Adrenal gland (tissue), 12 donors: ENCODE measurements around the gene UBE2H. TPM values are rescaled to one million over a fixed set of nuclear protein-coding genes. Genes with fewer than 3 reads are reported as not detected.
"Not testable (repeated sequence)": the region's sequence is repeated elsewhere in the genome, so short reads cannot be mapped to it uniquely, and the experiment has no call there.

ENCODE experiments used
- DNase-seq, 7 donors: peaks; one replicate each; pipeline ENCODE4 v3.0.0-alpha.2; 2019 to 2020
- H3K27ac ChIP-seq, 5 donors: fragments of 200-600 bp; sonication (generic) in 4 of 5; 1 replicate in 3 of 5; 2 replicates in 2 of 5; pipeline versions ENCODE4 v1.5.1 to v1.8.0; 2016 to 2020; ENCODE audit warnings: mild to moderate bottlenecking in 1 of 5
- H3K27me3 ChIP-seq: fragments of 200-600 bp; 2 replicates; pipeline ENCODE4 v1.8.0; 2021
- H3K36me3 ChIP-seq, 2 donors: fragments of 200-600 bp; replicated peaks in 1 of 2; 1 replicate in 1 of 2; 2 replicates in 1 of 2; pipeline versions ENCODE4 v1.5.1 to v1.8.0; 2018 to 2022
- H3K4me1 ChIP-seq, 2 donors: fragments of 200-600 bp; replicated peaks in 1 of 2; 1 replicate in 1 of 2; 2 replicates in 1 of 2; pipeline versions ENCODE4 v1.5.1 to v1.8.0; 2018 to 2021
- H3K4me3 ChIP-seq, 4 donors: fragments of 200-600 bp; sonication (generic) in 3 of 4; one replicate each; pipeline ENCODE4 v1.5.1; 2016 to 2018
- H3K9me3 ChIP-seq, 3 donors: fragments of 200-600 bp; sonication (generic) in 1 of 3; replicated peaks in 1 of 3; 1 replicate in 2 of 3; 2 replicates in 1 of 3; pipeline versions ENCODE4 v1.5.1 to v1.8.0; 2016 to 2021
- POLR2A ChIP-seq, 2 donors: fragments of 450-650 bp; IDR thresholded peaks; one replicate each; pipeline ENCODE4 v1.6.1; 2017; ENCODE audit warnings: antibody characterized with exemption in 2 of 2, mild to moderate bottlenecking in 2 of 2, moderate library complexity in 1 of 2
- WGBS, 4 donors: extraction: QIAGEN DNeasy Blood & Tissue Kit in 2 of 4; methylation state at CpG; one replicate each; pipeline versions ENCODE4 v1.1.5 to v1.1.7; 2013 to 2017; 5-methylcytosine and 5-hydroxymethylcytosine counted together
- intact Hi-C, 2 donors: fragments of 100-400 bp; cut with DNase I; formaldehyde crosslinking; loops; one replicate each; pipeline versions ENCODE4 v1.14.1 to v1.15.0; 2022 to 2023
- polyA plus RNA-seq, 3 donors: library from polyadenylated mRNA; stranded (reverse); fragments of 200-250 nt in 2 of 3; fragments of 350-450 nt in 1 of 3; fragmentation: Illumina TruSeq in 1 of 3; extraction: RNeasy Lipid Tissue Mini Kit (QIAGEN cat#74804) in 1 of 3; gene quantifications; one replicate each; pipeline ENCODE4 v1.2.3, GENCODE V29; 2013 to 2014
- total RNA-seq, 9 donors: library from RNA; depleted of rRNA in 4 of 9; stranded (reverse); fragments of >200 nt in 4 of 9; fragments of 120-200 nt in 1 of 9; fragmentation: NEBNext Ultra II Directional in 1 of 9; extraction: Animal tissue kit (Norgen Biotek cat#: 25700) in 1 of 9; gene quantifications; one replicate each; pipeline versions ENCODE4 v1.1.0 to v1.2.4, GENCODE V29; 2013 to 2023
- TF ChIP-seq, protein P1 (sequence below), 6 experiments: fragments of 450-650 bp in 4 of 6; fragments of 200-600 bp in 2 of 6; sonication (generic) in 1 of 6; IDR thresholded peaks; 1 replicate in 5 of 6; 2 replicates in 1 of 6; pipeline versions ENCODE4 v1.5.1 to v1.8.0; 2016 to 2021; ENCODE audit warnings: antibody characterized with exemption in 6 of 6, mild to moderate bottlenecking in 2 of 6, moderate library complexity in 1 of 6
- donor health status: healthy with polysubstance abuse.
- donor health status: Bipolar disorder and iron deficiency.
- donor health status: DM: yes; HTN: yes; CAD: no.
- donor health status: DM: no; HTN: no; CAD: no.
- donor health status: DM: no; HTN: no; CAD: no.
- donor health status: DM: yes; HTN: yes; CAD: no.

UBE2H gene
- total and polyA plus RNA-seq, 12 donors: 48.3 to 392 (median 143) TPM

DNA sequence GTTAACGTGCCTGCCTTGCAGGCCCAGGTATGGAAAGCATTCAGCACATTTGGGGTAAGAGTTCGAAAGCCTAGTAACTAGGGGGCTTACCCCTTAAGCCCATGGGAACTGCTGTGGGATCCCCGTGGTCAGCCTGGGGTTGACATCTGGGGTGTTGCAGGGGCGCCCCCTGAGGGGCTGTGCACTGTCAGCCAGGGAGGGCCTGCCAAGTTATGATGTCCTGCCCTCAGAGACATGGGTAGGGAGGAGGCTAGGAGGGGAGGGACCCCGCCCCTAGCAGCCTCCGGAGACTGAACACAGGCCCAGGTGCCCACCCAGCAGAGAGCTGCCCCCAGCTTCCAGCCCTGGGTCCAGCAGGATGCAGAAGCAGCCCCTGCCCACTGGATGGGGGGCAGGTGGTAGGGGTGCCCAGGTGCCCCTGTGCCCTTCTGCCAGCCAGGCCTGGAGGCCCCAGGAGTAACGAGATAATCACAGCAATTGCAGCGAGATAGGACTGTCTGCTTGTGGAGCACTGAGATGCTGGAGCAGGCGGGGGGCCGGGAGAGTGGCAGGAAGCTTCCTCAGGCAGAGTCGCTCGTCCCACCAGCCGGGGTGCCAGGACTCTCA is 153.3 kb downstream of the UBE2H start:
- WGBS, 4 donors: 64 to 85% (median 79%) methylated on average over 4 to 13 of the region's 13 CpGs
- no peaks in the 10 kb centered on the region for H3K9me3 ChIP-seq
- intact Hi-C loops: no loop called here
- H3K36me3 ChIP-seq: no peaks in the 10 kb centered on the region
- DNase-seq: no peak
- H3K27ac ChIP-seq: no peak overlapping the region
- no peak overlapping the region for H3K4me3 ChIP-seq
- H3K27me3 ChIP-seq: no peaks in the 10 kb centered on the region
- no peak for TF ChIP-seq POLR2A (IDR thresholded peaks at IDR 0.05)
- TF ChIP-seq, protein P1, sequence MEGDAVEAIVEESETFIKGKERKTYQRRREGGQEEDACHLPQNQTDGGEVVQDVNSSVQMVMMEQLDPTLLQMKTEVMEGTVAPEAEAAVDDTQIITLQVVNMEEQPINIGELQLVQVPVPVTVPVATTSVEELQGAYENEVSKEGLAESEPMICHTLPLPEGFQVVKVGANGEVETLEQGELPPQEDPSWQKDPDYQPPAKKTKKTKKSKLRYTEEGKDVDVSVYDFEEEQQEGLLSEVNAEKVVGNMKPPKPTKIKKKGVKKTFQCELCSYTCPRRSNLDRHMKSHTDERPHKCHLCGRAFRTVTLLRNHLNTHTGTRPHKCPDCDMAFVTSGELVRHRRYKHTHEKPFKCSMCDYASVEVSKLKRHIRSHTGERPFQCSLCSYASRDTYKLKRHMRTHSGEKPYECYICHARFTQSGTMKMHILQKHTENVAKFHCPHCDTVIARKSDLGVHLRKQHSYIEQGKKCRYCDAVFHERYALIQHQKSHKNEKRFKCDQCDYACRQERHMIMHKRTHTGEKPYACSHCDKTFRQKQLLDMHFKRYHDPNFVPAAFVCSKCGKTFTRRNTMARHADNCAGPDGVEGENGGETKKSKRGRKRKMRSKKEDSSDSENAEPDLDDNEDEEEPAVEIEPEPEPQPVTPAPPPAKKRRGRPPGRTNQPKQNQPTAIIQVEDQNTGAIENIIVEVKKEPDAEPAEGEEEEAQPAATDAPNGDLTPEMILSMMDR (IDR thresholded peaks at IDR 0.05): no peak
- H3K4me1 ChIP-seq: no peaks in the 10 kb centered on the region

DNA sequence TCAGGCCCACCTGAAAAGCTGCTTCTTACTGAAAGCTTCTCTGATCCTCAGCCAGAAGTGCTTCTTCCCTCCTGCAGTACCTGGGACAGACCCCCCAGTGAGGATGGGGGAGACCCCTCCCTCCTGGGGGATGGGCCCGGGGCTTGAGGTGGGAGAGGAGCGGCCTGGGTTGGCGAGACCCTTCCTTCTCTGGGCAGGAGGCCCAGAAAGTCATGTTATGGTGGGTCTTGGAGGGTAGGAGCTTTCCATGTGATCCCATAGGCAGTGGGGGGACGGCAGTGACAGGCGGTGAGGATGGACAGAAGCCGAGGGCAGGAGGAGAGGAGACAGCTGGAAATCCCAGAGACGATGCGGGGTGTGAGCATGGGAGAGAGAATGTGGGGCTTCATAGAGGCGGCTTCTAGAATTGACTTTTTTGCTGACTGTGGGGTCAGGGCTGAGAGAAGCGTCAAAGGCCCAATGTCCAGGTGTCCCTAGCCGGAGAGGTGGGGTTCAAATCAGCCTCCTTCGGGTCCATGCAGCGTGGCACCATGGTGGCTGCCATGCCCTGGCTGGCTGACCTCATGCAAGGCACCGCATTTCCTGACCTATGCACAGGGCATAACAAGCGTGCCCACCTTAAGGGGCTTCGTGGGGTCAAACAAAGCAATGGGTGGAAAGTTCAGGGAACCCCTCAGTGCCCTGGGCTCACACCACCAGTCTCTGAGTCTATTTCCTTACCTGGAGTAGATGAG is 154.0 kb downstream of the UBE2H start:
- intact Hi-C loops: no loop called here
- Histone ChIP-seq H3K4me1 (no peaks in the 10 kb centered on the region), H3K9me3 (no peaks in the 10 kb centered on the region), H3K27ac (no peak overlapping the region), H3K4me3 (no peak overlapping the region), H3K36me3 (no peaks in the 10 kb centered on the region), H3K27me3 (no peaks in the 10 kb centered on the region)
- DNase-seq: no peak
- WGBS, 4 donors: 88 to 95% (median 90%) methylated on average over 15 to 16 of the region's 16 CpGs
- TF ChIP-seq, protein P1 (IDR thresholded peaks at IDR 0.05): no peak
- TF ChIP-seq POLR2A (IDR thresholded peaks at IDR 0.05): no peak

DNA sequence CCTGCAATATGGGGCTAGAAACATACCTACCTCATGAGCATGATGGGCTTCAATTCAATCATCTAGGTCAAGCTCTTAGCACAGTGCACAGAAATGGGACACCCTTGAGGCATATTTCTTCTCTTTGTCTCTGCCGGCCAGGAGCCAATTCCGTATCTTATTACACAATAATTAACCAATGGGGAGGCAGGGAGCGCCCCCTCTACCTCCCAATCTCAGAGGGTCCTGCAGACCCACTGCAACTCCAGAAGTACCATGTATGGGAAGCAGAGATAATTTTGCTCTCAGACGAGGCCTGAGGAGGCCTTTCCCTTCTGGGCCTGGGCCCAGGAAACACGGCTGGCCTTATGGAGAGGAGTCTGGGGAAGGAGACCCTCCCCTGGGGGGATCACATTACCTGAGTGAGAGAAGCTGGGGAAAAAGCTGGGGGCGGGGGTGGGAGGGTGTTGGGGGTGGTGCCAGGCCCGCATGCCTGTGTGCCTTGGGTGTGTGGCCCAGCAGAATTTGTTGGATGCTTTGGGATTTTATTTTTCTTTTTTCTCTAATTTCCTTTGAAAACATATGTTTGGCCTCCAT is 155.5 kb downstream of the UBE2H start:
- Histone ChIP-seq H3K36me3 (no peaks in the 10 kb centered on the region), H3K27ac (no peak overlapping the region), H3K27me3 (no peaks in the 10 kb centered on the region), H3K4me1 (no peaks in the 10 kb centered on the region), H3K4me3 (no peak overlapping the region), H3K9me3 (no peaks in the 10 kb centered on the region)
- 76 to 83% (median 78%) methylated on average over 6 to 7 of the region's 7 CpGs for WGBS, 4 donors
- TF ChIP-seq, protein P1 (IDR thresholded peaks at IDR 0.05): no peak
- TF ChIP-seq POLR2A (IDR thresholded peaks at IDR 0.05): no peak
- no peak for DNase-seq
- intact Hi-C loops: no loop called here

DNA sequence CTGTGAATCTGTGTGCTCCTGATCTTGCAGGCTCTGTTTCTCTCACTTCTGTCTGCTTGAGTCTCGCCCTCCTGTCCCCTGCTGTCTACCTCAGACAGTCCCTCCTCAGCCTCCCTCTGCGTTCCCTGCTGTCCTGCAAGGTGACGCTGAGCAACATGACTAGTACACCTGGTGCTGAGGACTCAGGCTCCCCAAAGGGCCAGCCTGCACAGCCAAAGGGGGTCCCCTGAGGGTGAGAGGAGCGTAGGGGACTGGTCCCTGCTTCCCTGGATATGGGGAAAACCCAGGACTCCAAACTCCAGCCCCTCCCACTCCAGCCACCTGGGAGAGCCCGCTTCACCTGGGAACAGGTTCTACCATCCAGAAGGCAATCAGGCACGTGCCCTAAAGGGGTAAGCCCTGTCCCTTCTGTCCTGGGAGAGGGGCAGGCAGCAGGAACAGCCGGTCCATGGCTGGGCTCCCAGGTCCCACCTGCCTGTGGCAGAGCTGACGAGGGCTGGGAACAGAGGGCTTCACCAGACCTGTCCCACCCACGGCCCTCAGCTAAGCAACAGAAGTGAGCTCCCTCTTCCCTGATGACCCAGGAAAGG is 156.5 kb downstream of the UBE2H start:
- Histone ChIP-seq H3K27me3 (no peaks in the 10 kb centered on the region), H3K9me3 (no peaks in the 10 kb centered on the region), H3K4me3 (no peak overlapping the region), H3K27ac (no peak overlapping the region), H3K4me1 (no peaks in the 10 kb centered on the region), H3K36me3 (no peaks in the 10 kb centered on the region)
- intact Hi-C loops: no loop called here
- WGBS, 4 donors: 85 to 94% (median 86%) methylated on average over 5 to 9 of the region's 9 CpGs
- no peak for TF ChIP-seq POLR2A (IDR thresholded peaks at IDR 0.05)
- TF ChIP-seq, protein P1 (IDR thresholded peaks at IDR 0.05): no peak
- DNase-seq: no peak

DNA sequence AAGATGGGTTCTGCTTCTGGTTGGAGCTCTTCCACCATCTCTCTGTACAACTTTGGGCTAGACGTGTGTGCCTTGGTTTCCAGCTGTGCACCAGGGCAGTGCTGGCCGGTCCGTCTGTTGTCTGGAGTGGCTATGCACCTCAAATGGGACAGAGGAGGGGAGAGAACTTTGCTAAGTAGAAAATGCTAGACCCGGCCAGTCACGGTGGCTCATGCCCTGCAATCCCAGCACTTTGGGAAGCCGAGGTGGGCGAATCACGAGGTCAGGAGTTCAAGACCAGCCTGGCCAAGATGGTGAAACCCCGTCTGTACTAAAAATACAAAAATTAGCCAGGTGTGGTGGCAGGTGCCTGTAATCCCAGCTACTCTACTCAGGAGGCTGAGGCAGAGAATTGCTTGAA is 158.3 kb downstream of the UBE2H start:
- H3K27ac ChIP-seq, H3K4me3 ChIP-seq, H3K27me3 ChIP-seq, intact Hi-C loops, H3K36me3 ChIP-seq, H3K9me3 ChIP-seq, H3K4me1 ChIP-seq, DNase-seq: not testable (repeated sequence)
- WGBS, 4 donors: 82 to 91% (median 88%) methylated on average over 8 to 9 of the region's 9 CpGs
